Measurements from ENCODE around the gene PPP2R2B. TPM values are rescaled to one million over a fixed set of nuclear protein-coding genes. Genes with fewer than 3 reads are reported as not detected.

PPP2R2B gene
- total RNA-seq, 1 experiment from 2014 or later = not detected

- no TSS peak for BruUV-seq (replicated peaks)
Measured at GRCh38 chr5:146646441-146646840, 232.1 kb downstream of the PPP2R2B start.

DNA sequence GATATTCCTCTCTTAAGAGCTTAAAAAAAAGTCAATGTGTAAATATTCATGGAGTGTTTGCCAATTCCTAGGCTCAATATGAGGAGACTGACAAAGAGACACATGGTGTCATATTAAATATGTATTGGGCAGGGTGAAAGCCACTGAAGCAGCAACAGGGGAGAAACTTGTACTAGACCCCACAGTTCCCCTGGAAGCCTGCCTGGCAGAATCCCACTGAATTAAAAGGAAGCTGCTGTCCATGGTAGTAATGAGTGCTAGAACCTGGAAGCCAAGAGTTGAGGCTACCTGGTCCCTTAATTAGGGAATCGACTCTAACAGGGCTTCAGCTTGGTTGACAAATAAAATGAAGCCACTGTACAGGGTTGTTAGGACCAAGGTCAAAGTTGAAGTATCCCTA, 233.2 kb downstream of the PPP2R2B start:
- no peaks in the 10 kb centered on the region for H3K9me2 ChIP-seq (replicated peaks; ENCODE audit: low read length)
- intact Hi-C loops (cut with micrococcal nuclease) = no loop called here
- H3K9me3 ChIP-seq (ENCODE audit: low read length) = no peaks in the 10 kb centered on the region
- H2AFZ ChIP-seq (ENCODE audit: low read length) = no peak overlapping the region
- no TSS peak for BruUV-seq (replicated peaks)
- no peaks in the 10 kb centered on the region for H3K4me1 ChIP-seq (ENCODE audit: insufficient read depth, low read length)
- peaks cover 55% of the 10 kb centered on the region for H3K27me3 ChIP-seq (ENCODE audit: low read length)
- H3F3A ChIP-seq (ENCODE audit: low read length, unreplicated experiment) = no peaks in the 10 kb centered on the region
- ATAC-seq (no peak), DNase-seq (no peak)
- no peak for TF ChIP-seq EZH2 (IDR thresholded peaks at IDR 0.05; ENCODE audit: low read length, unreplicated experiment)
- TF ChIP-seq, protein P1, sequence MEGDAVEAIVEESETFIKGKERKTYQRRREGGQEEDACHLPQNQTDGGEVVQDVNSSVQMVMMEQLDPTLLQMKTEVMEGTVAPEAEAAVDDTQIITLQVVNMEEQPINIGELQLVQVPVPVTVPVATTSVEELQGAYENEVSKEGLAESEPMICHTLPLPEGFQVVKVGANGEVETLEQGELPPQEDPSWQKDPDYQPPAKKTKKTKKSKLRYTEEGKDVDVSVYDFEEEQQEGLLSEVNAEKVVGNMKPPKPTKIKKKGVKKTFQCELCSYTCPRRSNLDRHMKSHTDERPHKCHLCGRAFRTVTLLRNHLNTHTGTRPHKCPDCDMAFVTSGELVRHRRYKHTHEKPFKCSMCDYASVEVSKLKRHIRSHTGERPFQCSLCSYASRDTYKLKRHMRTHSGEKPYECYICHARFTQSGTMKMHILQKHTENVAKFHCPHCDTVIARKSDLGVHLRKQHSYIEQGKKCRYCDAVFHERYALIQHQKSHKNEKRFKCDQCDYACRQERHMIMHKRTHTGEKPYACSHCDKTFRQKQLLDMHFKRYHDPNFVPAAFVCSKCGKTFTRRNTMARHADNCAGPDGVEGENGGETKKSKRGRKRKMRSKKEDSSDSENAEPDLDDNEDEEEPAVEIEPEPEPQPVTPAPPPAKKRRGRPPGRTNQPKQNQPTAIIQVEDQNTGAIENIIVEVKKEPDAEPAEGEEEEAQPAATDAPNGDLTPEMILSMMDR (conservative IDR thresholded peaks at IDR 0.05; ENCODE audit: low read depth, low read length) = no peak
- TF ChIP-seq EZH2phosphoT487 (IDR thresholded peaks at IDR 0.05; ENCODE audit: borderline replicate concordance, low read length) = no peak
- CTCF ChIA-PET = no interaction called here
- no peak overlapping the region for H3K9ac ChIP-seq (ENCODE audit: low read length)
- no peak overlapping the region for H3K4me3 ChIP-seq (ENCODE audit: low read length)
- no peak overlapping the region for H3K4me2 ChIP-seq (ENCODE audit: low read length)
- H3K36me3 ChIP-seq (ENCODE audit: low read depth, low read length) = no peaks in the 10 kb centered on the region
- no peaks in the 10 kb centered on the region for H3K79me2 ChIP-seq (ENCODE audit: low read length)
- POLR2A ChIA-PET (ENCODE audit: unreplicated experiment) = no interaction called here
- no peaks in the 10 kb centered on the region for H4K20me1 ChIP-seq (ENCODE audit: low read length)
- H3K27ac ChIP-seq (ENCODE audit: low read length) = no peak overlapping the region

More at GRCh38 chr5:146646441-146646840, 232.1 kb downstream of the PPP2R2B start:
- Histone ChIP-seq H3K27me3 (ENCODE audit: low read length) (peaks cover 55% of the 10 kb centered on the region), H3K9me3 (ENCODE audit: low read length) (no peaks in the 10 kb centered on the region), H4K20me1 (ENCODE audit: low read length) (no peaks in the 10 kb centered on the region), H3K79me2 (ENCODE audit: low read length) (no peaks in the 10 kb centered on the region), H3K9ac (ENCODE audit: low read length) (no peak overlapping the region), H2AFZ (ENCODE audit: low read length) (no peak overlapping the region), H3K36me3 (ENCODE audit: low read depth, low read length) (no peaks in the 10 kb centered on the region), H3K9me2 (replicated peaks; ENCODE audit: low read length) (no peaks in the 10 kb centered on the region), H3K4me1 (ENCODE audit: insufficient read depth, low read length) (no peaks in the 10 kb centered on the region), H3K27ac (ENCODE audit: low read length) (no peak overlapping the region), H3K4me2 (ENCODE audit: low read length) (no peak overlapping the region), H3F3A (ENCODE audit: low read length, unreplicated experiment) (no peaks in the 10 kb centered on the region), H3K4me3 (ENCODE audit: low read length) (no peak overlapping the region)
- CTCF ChIA-PET = no interaction called here
- intact Hi-C loops (cut with micrococcal nuclease) = no loop called here
- no peak for DNase-seq
- TF ChIP-seq EZH2 (IDR thresholded peaks at IDR 0.05; ENCODE audit: low read length, unreplicated experiment) = no peak
- TF ChIP-seq, protein P1 (conservative IDR thresholded peaks at IDR 0.05; ENCODE audit: low read depth, low read length) = 0 out of 2 replicates have a peak, but pooled peaks have one; percentile 29
- no peak for TF ChIP-seq EZH2phosphoT487 (IDR thresholded peaks at IDR 0.05; ENCODE audit: borderline replicate concordance, low read length)
- no peak for ATAC-seq
- POLR2A ChIA-PET (ENCODE audit: unreplicated experiment) = no interaction called here

DNA sequence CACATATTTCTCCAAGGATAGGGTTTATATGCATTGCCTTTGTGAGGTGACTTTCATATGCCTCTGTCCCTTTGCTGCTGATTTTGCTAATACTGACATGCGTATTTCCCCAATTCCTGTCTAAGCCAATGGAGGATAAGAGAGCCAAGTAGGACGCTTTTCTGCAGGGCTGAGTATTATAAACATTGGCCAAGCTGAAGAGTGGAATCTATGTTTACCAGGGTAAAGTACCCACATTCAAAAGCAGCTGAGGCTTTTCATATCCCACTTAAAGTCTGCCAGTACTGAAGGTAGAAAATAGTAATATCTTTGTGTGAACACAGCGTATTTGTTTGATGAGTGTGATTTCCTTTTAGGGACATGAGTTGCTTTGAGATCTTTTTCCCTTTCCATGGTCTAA, 233.7 kb downstream of the PPP2R2B start:
- Histone ChIP-seq H3F3A (ENCODE audit: low read length, unreplicated experiment) (no peaks in the 10 kb centered on the region), H2AFZ (ENCODE audit: low read length) (no peak overlapping the region), H3K27me3 (ENCODE audit: low read length) (peaks cover 55% of the 10 kb centered on the region), H3K9ac (ENCODE audit: low read length) (no peak overlapping the region), H4K20me1 (ENCODE audit: low read length) (no peaks in the 10 kb centered on the region), H3K27ac (ENCODE audit: low read length) (no peak overlapping the region), H3K4me3 (ENCODE audit: low read length) (no peak overlapping the region), H3K4me1 (ENCODE audit: insufficient read depth, low read length) (no peaks in the 10 kb centered on the region), H3K4me2 (ENCODE audit: low read length) (no peak overlapping the region), H3K79me2 (ENCODE audit: low read length) (no peaks in the 10 kb centered on the region), H3K9me2 (replicated peaks; ENCODE audit: low read length) (no peaks in the 10 kb centered on the region), H3K36me3 (ENCODE audit: low read depth, low read length) (no peaks in the 10 kb centered on the region), H3K9me3 (ENCODE audit: low read length) (no peaks in the 10 kb centered on the region)
- intact Hi-C loops (cut with micrococcal nuclease) = no loop called here
- no TSS peak for BruUV-seq (replicated peaks)
- ChIA-PET CTCF (no interaction called here), POLR2A (ENCODE audit: unreplicated experiment) (no interaction called here)
- no peak for DNase-seq
- no peak for ATAC-seq
- TF ChIP-seq, protein P1 (conservative IDR thresholded peaks at IDR 0.05; ENCODE audit: low read depth, low read length) = no peak
- TF ChIP-seq EZH2phosphoT487 (IDR thresholded peaks at IDR 0.05; ENCODE audit: borderline replicate concordance, low read length) (no peak), EZH2 (IDR thresholded peaks at IDR 0.05; ENCODE audit: low read length, unreplicated experiment) (no peak)

Data from PC-3 (cell line).